ENCODE results near the gene EFNA3.

GRCh38 chr1:155081472-155082300, 3.0 kb downstream of the EFNA3 start:
- peak; percentile 98 for TF ChIP-seq EZH2 (IDR thresholded peaks at IDR 0.05; ENCODE audit: insufficient read depth, poor library complexity, severe bottlenecking)
- no peak; the same call in 1 of the 2 replicates for TF ChIP-seq EZH2phosphoT487 (IDR thresholded peaks at IDR 0.05; ENCODE audit: insufficient read depth, low read depth)

All from GM23248 (cell line).